NT2/D1 (cell line): ENCODE results near the gene HRK.
"Not testable (repeated sequence)": the region's sequence is repeated elsewhere in the genome, so short reads cannot be mapped to it uniquely, and the experiment has no call there.

Experiments
- DNase-seq: peaks from one replicate; pipeline ENCODE4 v3.0.0-alpha.2; 2011; ENCODE audit warnings: low read depth, low spot score
- H3K27me3 ChIP-seq: 2 replicates; pipeline ENCODE4 v1.6.0; 2011; ENCODE audit warnings: mild to moderate bottlenecking; ENCODE audit not compliant: insufficient read length, insufficient read depth
- H3K36me3 ChIP-seq: 2 replicates; pipeline ENCODE4 v1.6.1; 2011; ENCODE audit warnings: mild to moderate bottlenecking, low read length, mixed read lengths; ENCODE audit not compliant: insufficient read depth, insufficient read length
- H3K4me1 ChIP-seq: 2 replicates; pipeline ENCODE4 v1.5.1; 2011; ENCODE audit not compliant: insufficient read depth, insufficient read length
- H3K4me3 ChIP-seq: 2 replicates; pipeline ENCODE4 v1.5.1; 2011; ENCODE audit warnings: low read depth; ENCODE audit not compliant: insufficient read length
- H3K9ac ChIP-seq: 2 replicates; pipeline ENCODE4 v1.6.0; 2011; ENCODE audit warnings: low read depth; ENCODE audit not compliant: insufficient read length
- H3K9me3 ChIP-seq: 2 replicates; pipeline ENCODE4 v1.5.1; 2011; ENCODE audit warnings: mild to moderate bottlenecking, low read length; ENCODE audit not compliant: insufficient read depth
- SUZ12 ChIP-seq: IDR thresholded peaks from 2 replicates; pipeline ENCODE4 v1.6.1; 2011; ENCODE audit not compliant: insufficient read length, insufficient read depth; ENCODE audit errors: extremely low read depth
- YY1 ChIP-seq: IDR thresholded peaks from 2 replicates; pipeline ENCODE4 v1.6.1; 2011; ENCODE audit not compliant: insufficient read length, insufficient read depth
- ZNF274 ChIP-seq: IDR thresholded peaks from 2 replicates; pipeline ENCODE4 v1.6.1; 2011; ENCODE audit warnings: mild to moderate bottlenecking, low read depth, low read length

Gene HRK

DNA sequence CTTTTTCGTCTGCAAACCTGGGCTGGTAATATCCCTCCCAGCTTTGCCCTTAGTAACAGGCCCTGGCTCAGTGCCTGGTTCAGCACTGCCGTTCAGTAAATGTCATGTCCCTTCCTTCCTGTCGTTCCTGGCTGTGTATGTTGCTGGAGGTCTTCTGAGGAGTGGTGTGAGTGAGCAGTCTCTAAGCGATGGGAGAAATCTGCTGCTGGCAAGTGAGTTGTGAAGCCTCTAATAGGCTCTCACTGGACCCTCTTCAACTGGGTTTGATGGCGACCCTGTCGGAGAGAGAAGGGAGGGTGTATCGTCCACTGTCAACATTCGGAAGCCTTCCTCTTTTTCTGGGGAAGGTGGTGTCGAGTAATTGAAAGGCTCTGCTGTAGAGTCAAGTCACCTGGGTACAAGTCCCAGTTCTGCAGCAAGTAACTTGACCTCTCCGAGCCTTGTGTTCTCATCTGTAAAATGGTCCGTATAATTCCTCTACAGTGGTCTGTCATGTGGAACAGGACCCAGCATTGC is 62.8 kb downstream of the HRK start:
- H3K36me3 ChIP-seq, result no peaks in the 10 kb centered on the region
- TF ChIP-seq SUZ12, result no peak
- TF ChIP-seq ZNF274, result no peak
- TF ChIP-seq YY1, result no peak
- peaks cover 15% of the 10 kb centered on the region for H3K4me1 ChIP-seq
- H3K27me3 ChIP-seq, result no peaks in the 10 kb centered on the region
- H3K9ac ChIP-seq, result peak overlapping the region; percentile 97
- H3K9me3 ChIP-seq, result no peaks in the 10 kb centered on the region
- DNase-seq, result no peak
- H3K4me3 ChIP-seq, result peak overlapping the region; percentile 90

DNA sequence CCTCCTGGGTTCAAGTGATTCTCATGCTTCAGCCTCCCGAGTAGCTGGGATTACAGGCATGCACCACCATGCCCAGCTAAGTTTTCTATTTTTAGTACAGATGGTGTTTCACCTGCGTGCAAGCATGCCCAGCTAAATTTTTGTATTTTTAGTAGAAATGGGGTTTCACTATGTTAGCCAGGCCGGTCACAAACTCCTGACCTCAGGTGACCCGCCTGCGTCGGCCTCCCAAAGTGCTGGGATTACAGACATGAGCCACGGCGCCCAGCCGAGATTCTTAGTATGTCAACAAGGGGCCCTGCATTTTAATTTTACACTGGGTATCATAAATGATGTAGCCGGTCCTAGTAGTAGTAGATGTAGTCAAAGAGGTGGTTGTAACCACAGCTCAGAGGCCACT is 66.5 kb downstream of the HRK start:
- H3K9ac ChIP-seq, H3K4me1 ChIP-seq, H3K27me3 ChIP-seq, H3K4me3 ChIP-seq, DNase-seq, H3K9me3 ChIP-seq, H3K36me3 ChIP-seq: not testable (repeated sequence)

DNA sequence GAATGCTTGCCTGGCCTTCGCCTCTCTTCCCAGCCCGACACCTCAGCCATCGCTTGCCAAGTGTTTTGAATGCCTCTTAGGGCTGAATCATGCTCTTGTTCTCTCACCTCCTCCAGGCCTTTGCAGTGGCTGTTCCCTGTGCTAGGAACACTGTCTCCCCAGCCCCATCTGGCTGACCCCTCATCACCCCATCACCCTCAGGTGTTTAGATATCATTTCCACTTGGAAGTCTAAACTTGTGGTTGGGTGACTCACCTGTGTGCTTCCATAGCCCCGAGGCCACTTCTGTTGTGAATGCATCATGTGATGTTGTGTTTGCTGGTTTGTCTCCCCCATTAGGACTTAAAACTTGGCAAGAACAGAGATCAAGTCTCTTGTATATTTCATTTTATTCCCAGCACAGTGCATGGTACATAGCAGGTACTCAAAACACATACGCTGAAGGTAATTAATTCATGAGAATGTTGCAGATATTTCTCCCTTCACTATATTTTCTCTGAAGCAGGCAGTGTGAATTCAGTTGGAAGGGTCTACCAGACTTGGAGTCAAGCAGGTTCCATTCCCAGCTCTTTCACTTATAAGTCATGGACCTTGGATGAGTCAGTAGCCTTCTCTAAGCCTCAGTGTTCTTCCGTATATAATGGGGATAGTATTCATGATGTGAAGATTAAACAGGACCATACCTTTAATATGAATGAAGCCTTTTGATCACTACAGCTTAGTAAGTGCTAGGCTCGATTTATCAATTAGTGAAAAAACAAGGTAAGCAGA is 67.8 kb downstream of the HRK start:
- Histone ChIP-seq H3K36me3 (no peaks in the 10 kb centered on the region), H3K9ac (no peak overlapping the region), H3K4me3 (no peak overlapping the region), H3K9me3 (no peaks in the 10 kb centered on the region), H3K4me1 (peaks cover 3% of the 10 kb centered on the region), H3K27me3 (no peaks in the 10 kb centered on the region)
- no peak for DNase-seq
- TF ChIP-seq SUZ12, result no peak
- TF ChIP-seq YY1, result no peak
- TF ChIP-seq ZNF274, result no peak

DNA sequence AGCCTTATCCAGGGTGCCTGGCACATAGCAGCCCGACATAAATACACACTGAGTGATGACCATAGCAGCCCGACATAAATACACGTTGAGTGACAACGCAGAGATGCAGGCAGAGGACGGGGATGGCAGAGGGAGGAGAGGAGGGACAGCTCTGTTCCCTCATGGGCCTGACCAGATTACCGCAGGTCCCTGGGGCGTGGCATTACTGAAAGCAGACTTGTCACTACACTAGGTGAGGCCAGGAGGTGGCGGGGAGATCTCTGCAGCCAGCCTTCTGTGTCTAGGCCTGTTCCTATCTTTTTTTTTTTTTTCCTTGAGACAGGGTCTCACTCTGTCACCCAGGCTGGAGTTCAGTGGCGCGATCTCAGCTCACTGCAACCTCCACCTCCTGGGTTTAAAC is 69.0 kb downstream of the HRK start:
- DNase-seq, result no peak
- no peaks in the 10 kb centered on the region for H3K9me3 ChIP-seq
- H3K4me3 ChIP-seq, result no peak overlapping the region
- no peak for TF ChIP-seq ZNF274
- TF ChIP-seq YY1, result no peak
- TF ChIP-seq SUZ12, result no peak
- H3K36me3 ChIP-seq, result no peaks in the 10 kb centered on the region
- H3K9ac ChIP-seq, result no peak overlapping the region
- no peaks in the 10 kb centered on the region for H3K27me3 ChIP-seq
- no peaks in the 10 kb centered on the region for H3K4me1 ChIP-seq

DNA sequence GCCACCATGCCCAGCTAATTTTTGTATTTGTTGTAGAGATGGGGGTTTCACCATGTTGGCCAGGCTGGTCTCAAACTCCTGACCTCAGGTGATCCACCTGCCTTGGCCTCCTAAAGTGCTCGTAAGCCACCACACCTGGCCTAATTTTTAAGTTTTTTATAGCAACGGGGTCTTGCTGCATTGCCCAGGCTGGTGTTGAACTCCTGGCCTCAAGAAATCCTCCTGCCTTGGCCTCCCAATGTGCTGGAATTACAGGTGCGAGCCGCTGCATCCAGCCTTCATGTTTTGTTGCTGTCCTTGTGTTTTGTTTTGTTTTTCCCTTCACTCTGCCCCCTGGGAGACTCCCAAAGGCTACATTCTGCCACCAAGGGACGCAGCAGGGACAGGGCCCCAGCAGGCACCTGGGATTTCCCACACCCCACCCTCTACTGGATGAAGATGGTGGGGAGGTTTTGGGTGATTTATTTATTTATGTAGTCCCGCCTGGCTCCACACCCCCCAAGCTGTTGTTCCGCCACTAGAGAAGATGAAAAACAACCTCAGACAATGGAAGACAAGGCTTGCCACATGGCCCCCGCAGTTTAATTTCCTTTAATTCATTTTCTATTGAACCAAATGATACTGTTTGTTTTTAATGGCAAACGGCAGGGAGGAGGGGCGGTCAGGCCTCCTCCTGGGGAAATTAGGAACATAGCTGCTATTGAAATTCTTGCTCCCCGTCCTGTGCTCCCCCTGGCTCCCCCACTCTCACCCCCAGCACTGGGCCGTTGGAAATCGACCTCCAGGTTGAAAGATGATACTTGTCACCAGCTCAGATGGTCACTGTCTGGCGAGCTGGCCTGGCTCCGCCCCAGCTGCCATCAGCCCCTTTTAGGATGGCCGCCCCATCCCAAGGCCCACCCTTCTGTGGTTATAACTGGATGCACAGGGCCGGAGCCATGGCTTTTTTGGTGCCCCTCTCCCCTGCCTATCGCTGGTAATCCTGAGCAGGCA is 72.8 kb downstream of the HRK start:
- Histone ChIP-seq H3K9ac (no peak overlapping the region), H3K36me3 (no peaks in the 10 kb centered on the region), H3K9me3 (no peaks in the 10 kb centered on the region), H3K27me3 (no peaks in the 10 kb centered on the region), H3K4me3 (no peak overlapping the region), H3K4me1 (no peaks in the 10 kb centered on the region)
- TF ChIP-seq SUZ12 (no peak), YY1 (no peak), ZNF274 (no peak)
- DNase-seq, result no peak

DNA sequence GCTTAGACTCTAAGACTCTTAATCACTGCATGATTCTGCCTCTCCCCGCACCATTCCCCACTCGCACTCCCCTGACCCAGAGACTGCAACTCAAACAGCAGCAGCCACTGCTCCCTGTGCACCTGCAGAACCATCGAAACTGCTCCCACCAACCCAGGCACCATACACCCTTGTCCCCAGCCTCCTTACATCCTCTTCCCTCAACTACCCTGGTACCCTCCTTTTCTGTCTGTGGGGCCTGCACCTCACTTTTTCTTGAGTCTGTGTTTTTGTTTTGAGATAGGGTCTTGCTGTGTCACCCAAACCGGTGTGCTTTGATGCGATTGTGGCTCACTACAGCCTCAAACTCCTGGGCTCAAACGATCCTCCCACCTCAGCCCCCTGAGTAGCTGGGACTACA is 73.7 kb downstream of the HRK start:
- Histone ChIP-seq H3K36me3 (no peaks in the 10 kb centered on the region), H3K4me3 (no peak overlapping the region), H3K27me3 (no peaks in the 10 kb centered on the region), H3K9me3 (no peaks in the 10 kb centered on the region), H3K4me1 (no peaks in the 10 kb centered on the region), H3K9ac (no peak overlapping the region)
- TF ChIP-seq SUZ12, result no peak
- no peak for TF ChIP-seq YY1
- TF ChIP-seq ZNF274, result no peak
- DNase-seq, result no peak

DNA sequence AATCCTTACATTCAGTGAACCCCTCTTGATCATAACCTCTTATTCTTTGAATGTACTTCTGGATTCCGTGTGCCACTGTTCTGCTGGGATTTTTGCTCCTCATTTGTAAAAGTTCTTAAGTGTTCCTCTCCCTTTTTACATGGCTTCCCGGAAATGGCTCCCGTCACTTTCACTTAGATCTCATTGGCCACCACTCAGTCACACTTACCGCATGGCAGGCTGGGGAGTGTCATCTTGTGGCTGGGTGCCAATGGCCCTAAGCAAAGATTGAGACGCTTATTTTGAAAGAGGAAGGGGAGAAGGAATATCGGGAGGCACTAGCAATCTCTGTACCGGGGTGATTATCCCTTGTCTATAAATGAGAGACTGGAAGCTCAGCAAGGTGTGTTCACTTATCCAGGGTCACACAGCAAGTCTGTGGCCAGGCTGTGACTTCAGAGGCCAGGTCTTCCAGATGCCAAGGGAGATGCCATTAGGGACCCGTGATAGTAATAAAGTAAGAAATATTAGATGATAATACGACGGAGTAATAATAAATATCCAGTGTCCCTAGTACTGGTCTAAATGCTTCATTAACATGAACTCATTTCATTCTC is 74.3 kb downstream of the HRK start:
- DNase-seq, result no peak
- TF ChIP-seq ZNF274 (no peak), YY1 (no peak), SUZ12 (no peak)
- no peaks in the 10 kb centered on the region for H3K9me3 ChIP-seq
- H3K4me3 ChIP-seq, result no peak overlapping the region
- H3K36me3 ChIP-seq, result no peaks in the 10 kb centered on the region
- no peaks in the 10 kb centered on the region for H3K27me3 ChIP-seq
- no peaks in the 10 kb centered on the region for H3K4me1 ChIP-seq
- no peak overlapping the region for H3K9ac ChIP-seq
